HG02981 (cell line): Measurements from ENCODE around the gene UNKL.

Source experiments
- ATAC-seq: cut with Tn5 transposase; IDR thresholded peaks from one replicate; pipeline ENCODE4 v1.9.1; 2021; ENCODE audit warnings: mild to moderate bottlenecking, moderate library complexity; ENCODE audit not compliant: unreplicated experiment

The UNKL gene

GRCh38 chr16:1378804-1379303, 35.6 kb downstream of the UNKL start:
- peak; percentile 44 for ATAC-seq

GRCh38 chr16:1378087-1378803, 36.3 kb downstream of the UNKL start:
- ATAC-seq = no peak

GRCh38 chr16:1377406-1378010, 37.0 kb downstream of the UNKL start:
- no peak for ATAC-seq

GRCh38 chr16:1375741-1376410, 38.6 kb downstream of the UNKL start:
- no peak for ATAC-seq

GRCh38 chr16:1375298-1375640, 39.2 kb downstream of the UNKL start:
- no peak for ATAC-seq

GRCh38 chr16:1374418-1375297, 39.8 kb downstream of the UNKL start:
- no peak for ATAC-seq

GRCh38 chr16:1372292-1372950, 42.1 kb downstream of the UNKL start:
- ATAC-seq = no peak

- ATAC-seq = no peak
Measured at GRCh38 chr16:1371054-1371978, 43.2 kb downstream of the UNKL start.

GRCh38 chr16:1367486-1368174, 46.9 kb downstream of the UNKL start:
- ATAC-seq = no peak

GRCh38 chr16:1366712-1367299, 47.7 kb downstream of the UNKL start:
- ATAC-seq = no peak

GRCh38 chr16:1366060-1366711, 48.3 kb downstream of the UNKL start:
- no peak for ATAC-seq

- ATAC-seq = no peak
Measured at GRCh38 chr16:1364510-1364909, 50.0 kb downstream of the UNKL start.

GRCh38 chr16:1363501-1364041, 50.9 kb downstream of the UNKL start:
- no peak for ATAC-seq

GRCh38 chr16:1362807-1363206, 51.7 kb downstream of the UNKL start:
- ATAC-seq = no peak

- no peak for ATAC-seq
Measured at GRCh38 chr16:1361685-1362360, 52.7 kb downstream of the UNKL start.

- ATAC-seq = no peak
Measured at GRCh38 chr16:1357906-1358566, 56.5 kb downstream of the UNKL start.
